Adipocyte (in vitro differentiated cells): ENCODE measurements around the gene KIAA0513.
"Not testable (repeated sequence)": the region's sequence is repeated elsewhere in the genome, so short reads cannot be mapped to it uniquely, and the experiment has no call there.

ENCODE experiments used
- DNase-seq: peaks from one replicate; pipeline ENCODE4 v3.0.0-alpha.2; 2015; ENCODE audit warnings: low read depth
- H3K27me3 ChIP-seq: replicated peaks from 2 replicates; pipeline ENCODE4 v1.7.0; 2013; ENCODE audit warnings: mild to moderate bottlenecking, low read length, moderate library complexity; ENCODE audit not compliant: control insufficient read depth, insufficient read depth
- H3K36me3 ChIP-seq: 2 replicates; pipeline ENCODE4 v1.7.0; 2013; ENCODE audit warnings: low read length, mild to moderate bottlenecking, moderate library complexity; ENCODE audit not compliant: control insufficient read depth, insufficient read depth, severe bottlenecking
- H3K4me1 ChIP-seq: 2 replicates; pipeline ENCODE4 v1.7.0; 2013; ENCODE audit warnings: mild to moderate bottlenecking, low read length, moderate library complexity; ENCODE audit not compliant: control insufficient read depth, insufficient read depth
- H3K4me3 ChIP-seq: 2 replicates; pipeline ENCODE4 v1.7.0; 2013; ENCODE audit warnings: mild to moderate bottlenecking, low read length, moderate library complexity
- H3K9ac ChIP-seq: 2 replicates; pipeline ENCODE4 v1.7.0; 2013; ENCODE audit warnings: mild to moderate bottlenecking, low read length, moderate library complexity
- H3K9me3 ChIP-seq: 2 replicates; pipeline ENCODE4 v1.7.0; 2013; ENCODE audit warnings: mild to moderate bottlenecking, low read length, moderate library complexity; ENCODE audit not compliant: control insufficient read depth

The KIAA0513 gene

GRCh38 chr16:85045641-85046471 is 18.3 kb downstream of the KIAA0513 start:
- no peaks in the 10 kb centered on the region for H3K27me3 ChIP-seq
- H3K4me1 ChIP-seq, result peaks cover 21% of the 10 kb centered on the region
- H3K4me3 ChIP-seq, result no peak overlapping the region
- no peaks in the 10 kb centered on the region for H3K36me3 ChIP-seq
- DNase-seq, result no peak
- H3K9me3 ChIP-seq, result no peaks in the 10 kb centered on the region
- no peak overlapping the region for H3K9ac ChIP-seq

- no peaks in the 10 kb centered on the region for H3K27me3 ChIP-seq
- no peaks in the 10 kb centered on the region for H3K9me3 ChIP-seq
- H3K9ac ChIP-seq, result no peak overlapping the region
- no peak for DNase-seq
- no peaks in the 10 kb centered on the region for H3K36me3 ChIP-seq
- H3K4me1 ChIP-seq, result peaks cover 27% of the 10 kb centered on the region
- H3K4me3 ChIP-seq, result no peak overlapping the region
Observed at GRCh38 chr16:85046472-85046916, 18.9 kb downstream of the KIAA0513 start.

GRCh38 chr16:85046931-85047866 is 19.6 kb downstream of the KIAA0513 start:
- DNase-seq, result no peak
- no peaks in the 10 kb centered on the region for H3K36me3 ChIP-seq
- peaks cover 22% of the 10 kb centered on the region for H3K4me1 ChIP-seq
- H3K9me3 ChIP-seq, result no peaks in the 10 kb centered on the region
- no peak overlapping the region for H3K9ac ChIP-seq
- H3K4me3 ChIP-seq, result no peak overlapping the region
- H3K27me3 ChIP-seq, result no peaks in the 10 kb centered on the region

GRCh38 chr16:85047867-85048455 is 20.4 kb downstream of the KIAA0513 start:
- H3K36me3 ChIP-seq, result no peaks in the 10 kb centered on the region
- H3K27me3 ChIP-seq, result no peaks in the 10 kb centered on the region
- no peaks in the 10 kb centered on the region for H3K9me3 ChIP-seq
- peaks cover 20% of the 10 kb centered on the region for H3K4me1 ChIP-seq
- H3K4me3 ChIP-seq, result no peak overlapping the region
- no peak for DNase-seq
- no peak overlapping the region for H3K9ac ChIP-seq

- Histone ChIP-seq H3K36me3 (no peaks in the 10 kb centered on the region), H3K9ac (no peak overlapping the region), H3K4me3 (no peak overlapping the region), H3K9me3 (no peaks in the 10 kb centered on the region), H3K27me3 (no peaks in the 10 kb centered on the region), H3K4me1 (peaks cover 20% of the 10 kb centered on the region)
- DNase-seq, result no peak
Observed at GRCh38 chr16:85048921-85049562, 21.4 kb downstream of the KIAA0513 start.

- Histone ChIP-seq H3K4me3 (no peak overlapping the region), H3K4me1 (peaks cover 22% of the 10 kb centered on the region), H3K36me3 (no peaks in the 10 kb centered on the region), H3K9me3 (no peaks in the 10 kb centered on the region), H3K27me3 (no peaks in the 10 kb centered on the region), H3K9ac (no peak overlapping the region)
- no peak for DNase-seq
Observed at GRCh38 chr16:85049706-85050305, 22.2 kb downstream of the KIAA0513 start.

- Histone ChIP-seq H3K36me3 (no peaks in the 10 kb centered on the region), H3K27me3 (no peaks in the 10 kb centered on the region), H3K9ac (peak overlapping the region; percentile 44), H3K9me3 (no peaks in the 10 kb centered on the region), H3K4me3 (peak overlapping the region; percentile 62), H3K4me1 (peaks cover 35% of the 10 kb centered on the region)
- DNase-seq, result no peak
Observed at GRCh38 chr16:85051067-85051581, 23.5 kb downstream of the KIAA0513 start.

- Histone ChIP-seq H3K27me3 (no peaks in the 10 kb centered on the region), H3K4me1 (peaks cover 39% of the 10 kb centered on the region), H3K36me3 (no peaks in the 10 kb centered on the region), H3K9ac (no peak overlapping the region), H3K9me3 (no peaks in the 10 kb centered on the region), H3K4me3 (no peak overlapping the region)
- no peak for DNase-seq
Observed at GRCh38 chr16:85051683-85052082, 24.1 kb downstream of the KIAA0513 start.

GRCh38 chr16:85052536-85052935 is 24.9 kb downstream of the KIAA0513 start:
- peaks cover 39% of the 10 kb centered on the region for H3K4me1 ChIP-seq
- no peaks in the 10 kb centered on the region for H3K27me3 ChIP-seq
- no peak overlapping the region for H3K9ac ChIP-seq
- no peaks in the 10 kb centered on the region for H3K9me3 ChIP-seq
- H3K4me3 ChIP-seq, result no peak overlapping the region
- no peak for DNase-seq
- no peaks in the 10 kb centered on the region for H3K36me3 ChIP-seq

GRCh38 chr16:85054321-85054720 is 26.7 kb downstream of the KIAA0513 start:
- not testable (repeated sequence) for H3K4me3 ChIP-seq, H3K9ac ChIP-seq, H3K27me3 ChIP-seq, H3K36me3 ChIP-seq, H3K9me3 ChIP-seq, DNase-seq
- peaks cover 39% of the 10 kb centered on the region for H3K4me1 ChIP-seq
